ENCODE results near the gene KRT10.
"Not testable (repeated sequence)": the region's sequence is repeated elsewhere in the genome, so short reads cannot be mapped to it uniquely, and the experiment has no call there.

The KRT10 gene

GRCh38 chr17:40815381-40815780, 7.0 kb downstream of the KRT10 start:
- H3K9me3 ChIP-seq (ENCODE audit: control insufficient read depth, low read length), result no peaks in the 10 kb centered on the region
- H3K9ac ChIP-seq (ENCODE audit: low read length), result no peak overlapping the region
- peaks cover 12% of the 10 kb centered on the region for H3K27me3 ChIP-seq (ENCODE audit: control insufficient read depth, insufficient read depth, low read length)
- H3K4me1 ChIP-seq (ENCODE audit: control insufficient read depth, insufficient read depth, low read length), result no peaks in the 10 kb centered on the region
- no peak overlapping the region for H3K4me3 ChIP-seq (ENCODE audit: low read length)
- no peaks in the 10 kb centered on the region for H3K36me3 ChIP-seq (ENCODE audit: control insufficient read depth, insufficient read depth, low read length)

DNA sequence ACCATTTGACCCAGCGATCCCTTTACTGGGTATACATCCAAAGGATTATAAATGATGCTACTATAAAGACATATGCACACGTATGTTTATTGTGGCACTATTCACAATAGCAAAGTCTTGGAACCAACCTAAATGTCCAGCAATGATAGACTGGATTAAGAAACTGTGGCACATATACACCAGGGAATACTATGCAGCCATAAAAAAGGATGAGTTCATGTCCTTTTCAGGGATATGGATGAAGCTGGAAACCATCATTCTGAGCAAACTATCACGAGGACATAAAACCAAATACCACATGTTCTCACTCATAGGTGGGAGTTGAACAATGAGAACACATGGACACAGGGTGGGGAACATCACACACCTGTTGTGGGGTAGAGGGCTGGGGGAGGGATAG, 7.8 kb downstream of the KRT10 start:
- H3K4me1 ChIP-seq (ENCODE audit: control insufficient read depth, insufficient read depth, low read length); H3K4me3 ChIP-seq (ENCODE audit: low read length); H3K9me3 ChIP-seq (ENCODE audit: control insufficient read depth, low read length); H3K9ac ChIP-seq (ENCODE audit: low read length); H3K36me3 ChIP-seq (ENCODE audit: control insufficient read depth, insufficient read depth, low read length): not testable (repeated sequence)
- peaks cover 19% of the 10 kb centered on the region for H3K27me3 ChIP-seq (ENCODE audit: control insufficient read depth, insufficient read depth, low read length)

DNA sequence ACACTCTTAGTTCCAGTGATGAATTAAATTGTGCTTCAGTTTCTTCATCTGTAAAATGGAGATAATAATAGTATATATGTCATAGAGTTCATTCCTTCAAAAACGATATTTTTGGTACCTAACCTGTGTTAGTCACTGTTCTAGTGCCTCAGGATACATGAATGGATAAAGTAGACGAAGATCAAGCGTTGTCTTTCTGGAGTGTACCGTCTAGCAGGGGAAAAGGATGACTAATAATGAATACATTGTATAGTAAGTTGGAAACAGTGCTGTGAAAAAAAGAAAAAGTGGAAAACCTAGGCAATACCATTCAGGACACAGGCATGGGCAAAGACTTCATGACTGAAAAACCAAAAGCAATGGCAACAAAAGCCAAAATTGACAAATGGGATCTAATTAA, 8.6 kb downstream of the KRT10 start:
- H3K9ac ChIP-seq (ENCODE audit: low read length), result no peak overlapping the region
- no peaks in the 10 kb centered on the region for H3K4me1 ChIP-seq (ENCODE audit: control insufficient read depth, insufficient read depth, low read length)
- no peaks in the 10 kb centered on the region for H3K9me3 ChIP-seq (ENCODE audit: control insufficient read depth, low read length)
- no peak overlapping the region for H3K4me3 ChIP-seq (ENCODE audit: low read length)
- H3K36me3 ChIP-seq (ENCODE audit: control insufficient read depth, insufficient read depth, low read length), result no peaks in the 10 kb centered on the region
- H3K27me3 ChIP-seq (ENCODE audit: control insufficient read depth, insufficient read depth, low read length), result peaks cover 23% of the 10 kb centered on the region

- no peak overlapping the region for H3K4me3 ChIP-seq (ENCODE audit: low read length)
- H3K9ac ChIP-seq (ENCODE audit: low read length), result no peak overlapping the region
- H3K9me3 ChIP-seq (ENCODE audit: control insufficient read depth, low read length), result no peaks in the 10 kb centered on the region
- no peaks in the 10 kb centered on the region for H3K4me1 ChIP-seq (ENCODE audit: control insufficient read depth, insufficient read depth, low read length)
- peaks cover 27% of the 10 kb centered on the region for H3K27me3 ChIP-seq (ENCODE audit: control insufficient read depth, insufficient read depth, low read length)
- H3K36me3 ChIP-seq (ENCODE audit: control insufficient read depth, insufficient read depth, low read length), result no peaks in the 10 kb centered on the region
These were observed 9.8 kb downstream of the KRT10 start for GRCh38 chr17:40812639-40813038.

DNA sequence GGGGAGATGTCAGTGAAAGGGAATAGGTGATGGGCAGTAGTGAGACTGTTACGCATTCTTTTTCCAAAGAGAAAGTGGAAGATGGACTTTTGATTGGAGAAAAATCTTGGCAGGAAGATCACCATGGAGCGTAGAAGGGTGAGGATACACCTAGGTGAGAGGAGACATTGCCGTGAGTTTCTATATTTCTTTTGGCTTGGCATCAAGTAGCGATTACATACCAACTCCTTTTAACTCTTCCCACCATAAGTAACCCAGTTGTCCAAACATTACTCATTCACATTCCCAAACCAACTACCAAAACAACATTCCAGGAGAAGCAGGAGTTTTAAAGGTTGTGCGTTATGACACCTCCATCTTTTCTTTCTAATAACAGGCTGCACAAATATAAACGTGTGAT, 11.9 kb downstream of the KRT10 start:
- Histone ChIP-seq H3K27me3 (ENCODE audit: control insufficient read depth, insufficient read depth, low read length) (peaks cover 48% of the 10 kb centered on the region), H3K4me1 (ENCODE audit: control insufficient read depth, insufficient read depth, low read length) (no peaks in the 10 kb centered on the region), H3K4me3 (ENCODE audit: low read length) (no peak overlapping the region), H3K9ac (ENCODE audit: low read length) (no peak overlapping the region), H3K36me3 (ENCODE audit: control insufficient read depth, insufficient read depth, low read length) (no peaks in the 10 kb centered on the region), H3K9me3 (ENCODE audit: control insufficient read depth, low read length) (no peaks in the 10 kb centered on the region)

GRCh38 chr17:40809721-40810421, 12.5 kb downstream of the KRT10 start:
- H3K4me3 ChIP-seq (ENCODE audit: low read length), result no peak overlapping the region
- peaks cover 51% of the 10 kb centered on the region for H3K27me3 ChIP-seq (ENCODE audit: control insufficient read depth, insufficient read depth, low read length)
- no peaks in the 10 kb centered on the region for H3K9me3 ChIP-seq (ENCODE audit: control insufficient read depth, low read length)
- H3K4me1 ChIP-seq (ENCODE audit: control insufficient read depth, insufficient read depth, low read length), result no peaks in the 10 kb centered on the region
- no peak overlapping the region for H3K9ac ChIP-seq (ENCODE audit: low read length)
- no peaks in the 10 kb centered on the region for H3K36me3 ChIP-seq (ENCODE audit: control insufficient read depth, insufficient read depth, low read length)

DNA sequence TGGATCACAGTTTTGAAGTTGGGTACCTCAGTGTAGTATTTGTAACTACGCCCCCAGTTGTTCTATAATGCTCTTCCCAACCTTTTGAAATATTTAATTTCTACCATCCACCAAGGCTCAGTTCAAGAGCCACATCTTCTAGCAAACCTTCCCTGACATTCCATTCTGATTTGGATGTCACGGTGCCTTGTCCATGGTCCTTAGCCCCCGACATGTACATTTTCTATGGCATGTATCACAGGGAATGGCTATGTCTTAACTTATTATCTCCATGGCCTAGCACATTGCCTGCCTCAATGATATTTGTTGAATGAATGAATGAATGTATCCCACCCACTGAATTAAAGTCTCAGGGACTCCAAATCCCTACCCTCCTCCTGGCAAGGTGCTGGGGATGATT, 16.3 kb downstream of the KRT10 start:
- peaks cover 46% of the 10 kb centered on the region for H3K27me3 ChIP-seq (ENCODE audit: control insufficient read depth, insufficient read depth, low read length)
- H3K36me3 ChIP-seq (ENCODE audit: control insufficient read depth, insufficient read depth, low read length), result no peaks in the 10 kb centered on the region

GRCh38 chr17:40803617-40804082, 18.8 kb downstream of the KRT10 start:
- H3K36me3 ChIP-seq (ENCODE audit: control insufficient read depth, insufficient read depth, low read length), result no peaks in the 10 kb centered on the region
- H3K27me3 ChIP-seq (ENCODE audit: control insufficient read depth, insufficient read depth, low read length), result peaks cover 39% of the 10 kb centered on the region
- H3K4me3 ChIP-seq (ENCODE audit: low read length), result no peak overlapping the region
- no peak overlapping the region for H3K9ac ChIP-seq (ENCODE audit: low read length)
- no peaks in the 10 kb centered on the region for H3K4me1 ChIP-seq (ENCODE audit: control insufficient read depth, insufficient read depth, low read length)
- no peaks in the 10 kb centered on the region for H3K9me3 ChIP-seq (ENCODE audit: control insufficient read depth, low read length)

More for the DNA sequence above, 16.3 kb downstream of the KRT10 start:
- Histone ChIP-seq H3K9me3 (ENCODE audit: control insufficient read depth, low read length) (no peaks in the 10 kb centered on the region), H3K4me1 (ENCODE audit: control insufficient read depth, insufficient read depth, low read length) (no peaks in the 10 kb centered on the region), H3K4me3 (ENCODE audit: low read length) (no peak overlapping the region), H3K9ac (ENCODE audit: low read length) (no peak overlapping the region)

GRCh38 chr17:40801157-40801556, 21.3 kb downstream of the KRT10 start:
- Histone ChIP-seq H3K4me3 (ENCODE audit: low read length) (no peak overlapping the region), H3K27me3 (ENCODE audit: control insufficient read depth, insufficient read depth, low read length) (peaks cover 25% of the 10 kb centered on the region), H3K36me3 (ENCODE audit: control insufficient read depth, insufficient read depth, low read length) (no peaks in the 10 kb centered on the region), H3K9me3 (ENCODE audit: control insufficient read depth, low read length) (no peaks in the 10 kb centered on the region), H3K4me1 (ENCODE audit: control insufficient read depth, insufficient read depth, low read length) (no peaks in the 10 kb centered on the region), H3K9ac (ENCODE audit: low read length) (no peak overlapping the region)

- Histone ChIP-seq H3K27me3 (ENCODE audit: control insufficient read depth, insufficient read depth, low read length) (peaks cover 18% of the 10 kb centered on the region), H3K4me3 (ENCODE audit: low read length) (no peak overlapping the region), H3K9me3 (ENCODE audit: control insufficient read depth, low read length) (no peaks in the 10 kb centered on the region), H3K4me1 (ENCODE audit: control insufficient read depth, insufficient read depth, low read length) (no peaks in the 10 kb centered on the region), H3K9ac (ENCODE audit: low read length) (no peak overlapping the region), H3K36me3 (ENCODE audit: control insufficient read depth, insufficient read depth, low read length) (no peaks in the 10 kb centered on the region)
These were observed 22.0 kb downstream of the KRT10 start for GRCh38 chr17:40800381-40800780.

- no peak within 1 kb of the TSS for H3K9ac ChIP-seq (ENCODE audit: low read length)
- H3K36me3 ChIP-seq (ENCODE audit: control insufficient read depth, insufficient read depth, low read length), result no peaks in the 10 kb centered on the region
- no peaks in the 10 kb centered on the region for H3K9me3 ChIP-seq (ENCODE audit: control insufficient read depth, low read length)
- peaks cover 16% of the 10 kb centered on the region for H3K27me3 ChIP-seq (ENCODE audit: control insufficient read depth, insufficient read depth, low read length)
- no peaks in the 10 kb centered on the region for H3K4me1 ChIP-seq (ENCODE audit: control insufficient read depth, insufficient read depth, low read length)
- H3K4me3 ChIP-seq (ENCODE audit: low read length), result no peak within 1 kb of the TSS
These were observed 22.6 kb downstream of the KRT10 start, which contains the start of gene KRT28 for GRCh38 chr17:40799859-40800258. Gene KRT28 (minus strand): TSS chr17:40799959. CDS start chr17:40799893, 66 bp downstream.

GRCh38 chr17:40796846-40797245, 25.6 kb downstream of the KRT10 start:
- Histone ChIP-seq H3K36me3 (ENCODE audit: control insufficient read depth, insufficient read depth, low read length) (no peaks in the 10 kb centered on the region), H3K9ac (ENCODE audit: low read length) (no peak overlapping the region), H3K9me3 (ENCODE audit: control insufficient read depth, low read length) (no peaks in the 10 kb centered on the region), H3K27me3 (ENCODE audit: control insufficient read depth, insufficient read depth, low read length) (peaks cover 16% of the 10 kb centered on the region), H3K4me1 (ENCODE audit: control insufficient read depth, insufficient read depth, low read length) (no peaks in the 10 kb centered on the region), H3K4me3 (ENCODE audit: low read length) (no peak overlapping the region)

Measured in mucosa of stomach (tissue), 1 donor.